Suprapubic skin (tissue), 3 donors: ENCODE results near the gene PNPLA8.

Source experiments
- CTCF ChIP-seq, 2 donors: fragments of 200-600 bp in 1 of 2; fragments of 450-650 bp in 1 of 2; sonication (generic) in 1 of 2; IDR thresholded peaks; one replicate each; pipeline ENCODE4 v1.5.1; 2016 to 2019; ENCODE audit warnings: antibody characterized with exemption in 2 of 2, mild to moderate bottlenecking in 1 of 2, moderate library complexity in 1 of 2
- EP300 ChIP-seq: sonication (generic); formaldehyde crosslinking; IDR thresholded peaks from one replicate; pipeline ENCODE4 v1.6.1; 2017; ENCODE audit warnings: antibody characterized with exemption
- POLR2A ChIP-seq, 2 donors: fragments of 450-650 bp; IDR thresholded peaks; one replicate each; pipeline ENCODE4 v1.6.1; 2017; ENCODE audit warnings: antibody characterized with exemption in 2 of 2, mild to moderate bottlenecking in 2 of 2, moderate library complexity in 2 of 2

DNA sequence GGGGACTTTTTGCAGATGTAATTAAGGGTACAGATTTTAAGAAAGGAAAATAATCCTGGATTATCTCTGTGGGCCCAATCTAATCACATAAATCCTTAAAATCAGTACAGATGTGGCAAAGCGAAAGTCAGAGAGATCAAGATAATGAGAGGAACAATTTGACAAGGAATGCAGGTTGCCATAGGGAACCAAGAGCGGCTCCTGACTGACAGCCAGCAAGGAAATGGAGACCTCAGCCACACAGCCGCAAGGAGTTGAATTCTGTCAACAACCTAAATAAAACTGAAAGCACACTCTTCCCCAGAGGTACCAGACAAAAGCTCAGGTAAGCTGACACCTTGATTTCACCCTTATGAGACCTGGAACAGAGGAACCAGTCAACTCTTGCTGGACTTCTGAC is 3.4 kb upstream of the PNPLA8 start:
- TF ChIP-seq EP300: no peak
- no peak for TF ChIP-seq POLR2A (IDR thresholded peaks at IDR 0.05)
- no peak for TF ChIP-seq CTCF (IDR thresholded peaks at IDR 0.05)
